ENCODE results near the gene MAG.
"Not testable (repeated sequence)": the region's sequence is repeated elsewhere in the genome, so short reads cannot be mapped to it uniquely, and the experiment has no call there.

Gene MAG

DNA sequence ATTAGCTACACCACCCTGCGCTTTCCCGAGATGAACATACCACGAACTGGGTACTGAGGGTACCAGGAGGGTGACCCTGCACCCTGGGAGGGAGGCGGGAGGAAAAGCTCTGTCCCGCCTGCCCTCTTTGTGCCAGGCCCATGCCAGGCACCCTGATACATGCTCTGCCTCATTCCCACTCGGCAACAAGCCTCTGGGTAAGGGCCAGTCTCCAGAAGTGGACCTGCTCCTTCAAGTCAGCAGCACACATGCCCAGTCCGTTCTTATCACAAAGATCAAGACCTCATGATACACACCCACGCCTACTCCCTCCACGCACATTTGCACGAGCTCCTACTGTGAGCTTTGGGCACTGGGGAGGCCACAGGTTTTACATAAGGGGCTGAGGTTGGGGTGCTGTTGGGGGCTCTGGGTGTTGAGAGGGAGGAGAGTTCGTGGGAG, 53.7 kb downstream of the MAG start:
- no peak for DNase-seq (ENCODE audit: low read depth in 3 of 3)

DNA sequence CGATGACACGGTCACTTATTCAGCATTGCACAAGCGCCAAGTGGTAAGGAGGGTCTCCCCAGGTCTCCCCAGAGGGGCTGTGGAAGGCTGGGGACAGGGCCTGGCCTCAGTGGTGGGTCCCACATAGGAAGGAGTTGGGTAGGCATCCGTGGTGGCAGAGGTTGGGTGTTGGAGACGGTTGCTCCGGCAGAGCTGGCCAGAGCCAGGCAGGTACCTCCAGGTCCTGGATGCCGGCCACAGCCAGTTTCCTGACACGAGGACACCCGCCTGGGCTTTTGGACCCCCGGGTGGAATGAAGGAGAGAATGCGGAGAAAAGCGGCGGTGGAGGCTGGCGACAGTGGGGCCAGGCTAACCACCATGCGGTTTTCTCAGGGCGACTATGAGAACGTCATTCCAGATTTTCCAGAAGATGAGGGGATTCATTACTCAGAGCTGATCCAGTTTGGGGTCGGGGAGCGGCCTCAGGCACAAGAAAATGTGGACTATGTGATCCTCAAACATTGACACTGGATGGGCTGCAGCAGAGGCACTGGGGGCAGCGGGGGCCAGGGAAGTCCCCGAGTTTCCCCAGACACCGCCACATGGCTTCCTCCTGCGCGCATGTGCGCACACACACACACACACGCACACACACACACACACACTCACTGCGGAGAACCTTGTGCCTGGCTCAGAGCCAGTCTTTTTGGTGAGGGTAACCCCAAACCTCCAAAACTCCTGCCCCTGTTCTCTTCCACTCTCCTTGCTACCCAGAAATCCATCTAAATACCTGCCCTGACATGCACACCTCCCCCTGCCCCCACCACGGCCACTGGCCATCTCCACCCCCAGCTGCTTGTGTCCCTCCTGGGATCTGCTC, 54.5 kb downstream of the MAG start:
- peak; percentile 44 to 63 (median 61) for DNase-seq (ENCODE audit: low read depth in 3 of 3)

DNA sequence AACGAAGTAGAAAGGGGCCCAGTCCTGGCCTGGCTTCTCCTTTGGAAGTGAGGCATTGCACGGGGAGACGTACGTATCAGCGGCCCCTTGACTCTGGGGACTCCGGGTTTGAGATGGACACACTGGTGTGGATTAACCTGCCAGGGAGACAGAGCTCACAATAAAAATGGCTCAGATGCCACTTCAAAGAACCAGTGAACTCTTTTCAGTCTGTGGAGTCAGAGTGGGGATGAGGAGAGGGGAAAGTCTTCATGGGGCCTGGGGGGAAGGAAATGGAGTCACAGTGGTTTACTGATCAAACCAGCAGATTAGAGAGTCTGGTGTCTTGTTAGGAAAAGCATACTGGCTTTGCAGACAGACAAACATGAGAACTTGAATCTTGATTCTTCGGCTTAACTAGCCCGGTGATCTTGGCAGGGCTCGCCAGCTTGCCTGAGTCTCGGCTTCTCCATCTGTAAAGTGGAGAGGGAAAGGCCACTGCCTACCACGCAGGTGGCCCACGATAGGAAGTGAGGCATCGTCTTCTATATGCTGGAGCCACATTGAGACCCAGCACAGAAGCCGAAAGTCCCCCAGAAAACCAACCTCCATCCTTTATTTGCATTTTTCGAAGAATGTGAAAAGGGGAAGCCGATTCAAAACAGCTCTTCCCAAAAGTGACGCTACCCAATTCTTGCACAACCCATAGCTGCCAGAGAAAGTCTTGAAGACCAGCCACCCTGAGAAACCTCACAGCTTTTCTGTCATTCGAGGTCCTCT, 55.4 kb downstream of the MAG start, which contains the start of gene FFAR1:
TSS of gene FFAR1 (plus strand) at position 732 of the 759 bp plus-strand sequence. CDS start 3,650 bp downstream, outside the sequence.
- DNase-seq (ENCODE audit: low read depth in 3 of 3): peak; percentile 43 to 65 (median 51)

DNA sequence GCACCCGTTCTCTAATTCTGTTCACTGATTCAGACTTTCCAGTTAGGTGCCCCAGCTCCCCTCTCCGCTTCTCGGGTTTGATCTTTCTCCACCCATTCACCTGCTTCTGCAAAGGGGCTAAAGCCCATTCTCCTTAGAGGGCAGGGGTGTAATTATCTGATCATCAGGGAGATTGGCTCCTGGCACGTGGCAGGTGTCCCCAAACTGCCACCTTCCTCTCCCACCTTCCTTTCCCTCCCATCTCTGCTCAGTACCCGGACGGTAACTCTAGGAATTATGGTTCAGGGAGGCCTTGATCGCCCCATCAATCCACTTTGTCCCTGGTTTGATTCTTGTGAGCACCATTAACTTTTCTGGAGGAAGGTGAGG, 56.0 kb downstream of the MAG start:
- no peak for DNase-seq (ENCODE audit: low read depth in 3 of 3)

- no peak for DNase-seq (ENCODE audit: low read depth in 3 of 3)
Observed at GRCh38 chr19:35348911-35349611, 57.1 kb downstream of the MAG start.

GRCh38 chr19:35349614-35350521, 57.9 kb downstream of the MAG start:
- no peak for DNase-seq (ENCODE audit: low read depth in 3 of 3)

DNA sequence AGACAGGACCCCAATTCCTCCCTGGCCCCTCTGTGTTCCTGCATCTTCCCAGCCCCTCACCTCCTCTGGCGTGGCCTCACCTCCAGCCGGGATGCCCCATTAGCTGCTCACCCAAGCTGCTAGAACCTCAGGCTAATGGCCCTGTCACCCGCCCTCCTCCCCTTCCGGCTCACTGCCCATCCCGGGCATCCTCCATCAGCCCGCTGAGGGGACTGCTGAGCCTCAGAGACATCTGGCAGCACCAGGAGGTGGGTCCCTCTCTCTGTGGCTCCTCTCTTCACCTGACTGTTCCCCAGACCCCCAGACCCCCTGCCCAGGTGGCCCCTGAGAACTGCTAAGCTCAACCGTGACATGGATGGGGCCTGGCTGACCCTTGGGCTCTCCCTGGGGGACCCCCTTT, 58.6 kb downstream of the MAG start:
- DNase-seq (ENCODE audit: low read depth in 3 of 3): no peak

DNA sequence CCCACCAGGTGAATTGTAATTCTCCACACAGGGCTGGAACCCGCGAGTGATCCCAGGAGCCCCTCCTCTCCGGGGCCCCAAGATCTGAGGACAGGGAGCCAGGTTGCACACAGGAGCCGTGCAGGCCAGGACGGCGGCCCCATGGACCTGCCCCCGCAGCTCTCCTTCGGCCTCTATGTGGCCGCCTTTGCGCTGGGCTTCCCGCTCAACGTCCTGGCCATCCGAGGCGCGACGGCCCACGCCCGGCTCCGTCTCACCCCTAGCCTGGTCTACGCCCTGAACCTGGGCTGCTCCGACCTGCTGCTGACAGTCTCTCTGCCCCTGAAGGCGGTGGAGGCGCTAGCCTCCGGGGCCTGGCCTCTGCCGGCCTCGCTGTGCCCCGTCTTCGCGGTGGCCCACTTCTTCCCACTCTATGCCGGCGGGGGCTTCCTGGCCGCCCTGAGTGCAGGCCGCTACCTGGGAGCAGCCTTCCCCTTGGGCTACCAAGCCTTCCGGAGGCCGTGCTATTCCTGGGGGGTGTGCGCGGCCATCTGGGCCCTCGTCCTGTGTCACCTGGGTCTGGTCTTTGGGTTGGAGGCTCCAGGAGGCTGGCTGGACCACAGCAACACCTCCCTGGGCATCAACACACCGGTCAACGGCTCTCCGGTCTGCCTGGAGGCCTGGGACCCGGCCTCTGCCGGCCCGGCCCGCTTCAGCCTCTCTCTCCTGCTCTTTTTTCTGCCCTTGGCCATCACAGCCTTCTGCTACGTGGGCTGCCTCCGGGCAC, 59.6 kb downstream of the MAG start:
- no peak for DNase-seq (ENCODE audit: low read depth in 3 of 3)

- no peak for DNase-seq (ENCODE audit: low read depth in 3 of 3)
Observed at GRCh38 chr19:35352177-35352447, 60.2 kb downstream of the MAG start.

DNA sequence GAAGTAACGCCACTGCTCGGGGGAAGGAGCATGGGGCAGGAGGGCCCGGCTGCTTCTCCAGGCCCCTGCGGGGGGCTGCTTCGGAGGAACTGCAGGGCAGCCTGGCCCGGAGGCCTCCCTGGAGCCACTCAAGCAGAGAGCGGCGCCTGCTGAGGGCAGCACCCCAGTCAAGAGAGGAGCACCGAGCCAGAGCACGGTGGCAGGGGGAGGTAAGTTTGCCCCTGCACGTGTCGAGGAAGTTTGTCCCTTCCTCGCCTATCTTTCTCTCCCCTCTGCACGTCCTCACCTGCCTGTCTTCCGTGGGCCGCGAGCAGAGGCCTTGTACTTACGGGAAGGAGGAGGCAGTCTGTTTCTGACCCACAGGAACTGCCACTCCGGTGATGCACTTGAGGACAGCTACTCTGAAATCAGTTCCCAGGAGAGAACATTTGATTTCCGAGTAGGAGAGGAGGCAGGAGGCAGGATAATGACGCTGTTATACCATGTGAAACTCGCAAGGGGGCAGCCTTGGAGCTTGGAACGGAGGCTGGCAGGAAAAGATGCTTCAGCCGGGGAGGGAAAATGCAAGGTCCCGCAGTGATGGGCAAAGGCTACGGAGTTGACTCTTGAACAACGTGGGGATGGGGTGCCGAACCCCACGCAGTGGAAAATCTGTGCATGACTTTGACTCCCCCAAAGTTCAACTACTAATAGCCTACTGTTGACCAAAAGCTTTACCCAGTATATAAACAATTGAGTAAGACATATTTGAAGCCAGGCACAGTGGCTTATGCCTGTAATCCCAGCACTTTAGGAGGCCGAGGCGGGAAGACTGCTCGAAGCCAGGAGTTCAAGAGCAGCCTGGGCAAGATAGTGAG, 60.7 kb downstream of the MAG start:
- peak; percentile 59 to 67 (median 65) for DNase-seq (ENCODE audit: low read depth in 3 of 3)

- no peak for DNase-seq (ENCODE audit: low read depth in 3 of 3)
Observed at GRCh38 chr19:35353635-35354034, 61.7 kb downstream of the MAG start.

DNA sequence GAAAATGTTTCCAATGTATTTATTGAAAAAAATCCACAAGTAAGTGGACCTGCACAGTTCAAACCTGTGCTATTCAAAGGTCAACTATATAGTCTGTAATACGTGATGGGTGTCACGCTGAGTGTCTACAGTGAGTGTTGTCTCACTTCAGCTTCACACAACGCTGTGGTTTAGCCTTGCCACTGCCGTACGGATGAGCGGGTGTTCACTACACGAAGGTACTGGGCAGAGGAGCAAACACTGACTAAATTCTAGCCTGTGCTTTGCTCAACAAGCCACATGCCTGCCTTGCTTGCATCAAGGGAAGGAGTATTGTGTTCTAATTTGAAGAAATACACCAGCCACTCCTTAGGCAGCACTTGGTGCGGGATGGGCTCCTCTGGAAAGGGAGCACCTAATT, 62.9 kb downstream of the MAG start:
- no peak for DNase-seq (ENCODE audit: low read depth in 3 of 3)

DNA sequence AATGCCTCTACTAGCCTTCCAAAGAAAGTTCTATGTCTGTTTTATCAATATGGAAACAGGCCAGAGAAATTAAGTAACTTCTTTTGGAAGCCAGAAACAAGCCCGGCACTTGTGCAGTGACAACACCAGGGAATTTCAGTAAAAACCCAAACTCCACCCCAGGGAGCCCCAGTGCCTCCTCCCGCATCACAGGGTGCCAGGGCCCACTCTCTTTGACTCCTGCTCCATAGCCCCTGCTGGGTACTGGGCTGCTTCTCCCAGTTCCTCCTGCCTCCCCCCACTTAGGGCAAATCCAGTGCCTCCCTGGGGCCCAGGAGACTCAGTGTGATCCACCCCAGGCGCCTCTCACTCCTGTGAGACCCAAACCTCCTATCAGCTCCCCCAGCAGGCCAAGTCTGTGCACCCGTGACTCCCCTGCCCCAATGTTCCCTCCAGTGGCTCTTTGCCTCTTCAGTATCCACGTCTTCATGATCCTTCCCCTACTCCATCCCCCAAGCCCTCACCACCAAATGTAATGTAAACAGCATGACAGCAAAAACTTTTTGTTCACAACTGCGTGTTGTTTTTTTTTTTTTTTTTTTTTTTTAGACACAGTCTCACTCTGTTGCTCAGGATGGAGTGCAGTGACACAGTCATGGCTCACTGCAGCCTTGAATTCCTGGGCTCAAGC, 64.0 kb downstream of the MAG start:
- DNase-seq (ENCODE audit: low read depth in 3 of 3): no peak

DNA sequence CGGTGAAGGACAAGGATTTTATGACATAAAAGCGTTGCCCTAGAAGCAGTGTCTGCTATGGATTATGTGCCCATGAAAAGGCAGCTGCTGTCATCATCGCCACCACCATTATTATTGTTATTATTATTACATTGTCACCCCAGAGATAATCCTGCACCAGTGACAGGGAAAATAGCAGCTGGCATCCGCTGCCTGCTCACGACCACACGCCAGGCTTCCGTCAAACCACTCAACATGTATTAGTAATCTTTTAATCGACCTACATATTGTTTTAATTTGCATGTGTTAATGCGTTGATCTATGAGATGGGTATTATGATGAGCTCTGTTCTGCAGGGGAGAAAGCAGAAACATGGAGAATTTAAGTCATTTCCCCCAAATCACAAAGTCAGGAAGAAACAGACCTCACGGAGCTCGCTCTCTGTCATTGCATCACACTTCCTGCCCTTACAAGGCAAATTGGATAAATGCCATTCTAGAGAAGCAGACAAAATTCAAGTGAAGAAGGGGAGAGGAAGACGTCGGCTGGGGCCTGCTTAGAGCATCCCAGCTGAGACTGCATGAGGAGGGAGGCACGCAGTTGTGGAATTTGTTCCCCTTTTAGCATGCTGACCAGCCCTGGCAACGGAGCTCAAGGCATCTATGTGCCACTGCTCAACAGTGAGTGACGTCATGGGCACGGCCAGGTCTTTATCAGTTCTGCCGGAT, 66.1 kb downstream of the MAG start, which contains the start of gene FFAR3:
TSS of gene FFAR3 (plus strand) at position 594 of the 707 bp plus-strand sequence. CDS start 431 bp downstream, outside the sequence.
- DNase-seq (ENCODE audit: low read depth in 3 of 3): no peak

- DNase-seq (ENCODE audit: low read depth in 3 of 3): not testable (repeated sequence)
Observed at GRCh38 chr19:35358834-35359233, 66.9 kb downstream of the MAG start.

GRCh38 chr19:35359395-35359794, 67.4 kb downstream of the MAG start:
- not testable (repeated sequence) for DNase-seq (ENCODE audit: low read depth in 3 of 3)

DNA sequence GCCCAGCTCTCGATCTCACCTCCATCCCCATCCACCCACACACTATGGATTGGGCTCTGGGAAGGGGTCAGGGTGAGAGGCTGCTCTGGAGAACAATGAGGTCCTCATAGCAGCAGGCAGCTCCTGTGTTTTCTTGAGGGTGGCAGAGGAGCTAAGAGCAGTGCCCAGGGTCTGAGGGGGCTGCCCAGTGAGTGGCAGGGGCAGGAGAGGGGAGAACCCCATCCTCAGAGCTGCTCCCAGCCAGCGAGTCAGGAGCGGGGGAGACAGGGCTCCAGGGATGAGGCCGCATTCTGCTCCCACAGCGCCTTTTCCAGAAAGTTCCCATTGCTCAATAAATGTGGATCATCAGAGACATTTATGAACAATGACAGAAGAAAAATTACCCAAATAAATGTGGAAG, 68.1 kb downstream of the MAG start:
- DNase-seq (ENCODE audit: low read depth in 3 of 3): not testable (repeated sequence)

- DNase-seq (ENCODE audit: low read depth in 3 of 3): no peak
Observed at GRCh38 chr19:35360880-35361420, 69.0 kb downstream of the MAG start.

All from stimulated activated CD4-positive, alpha-beta T cell treated with anti-CD3 and anti-CD28 coated beads, TNF-alpha, amount 100 ng/mL, for 48 hours (primary cell).